ENCODE measurements around the gene MAP3K5. TPM values are rescaled to one million over a fixed set of nuclear protein-coding genes. Genes with fewer than 3 reads are reported as not detected.

MAP3K5 gene
- total and polyA plus RNA-seq, 7 donors = 7.4 to 17.8 (median 9.4) TPM

- Histone ChIP-seq H3K27ac (no peak overlapping the region), H3K4me1 (no peaks in the 10 kb centered on the region), H3K9me3 (no peaks in the 10 kb centered on the region), H3K27me3 (no peaks in the 10 kb centered on the region), H3K4me3 (no peak overlapping the region), H3K36me3 (peaks cover 0 to 5% (median 0%) of the 10 kb centered on the region in 4 donors)
- TF ChIP-seq POLR2A (IDR thresholded peaks at IDR 0.05) (no peak), CTCF (IDR thresholded peaks at IDR 0.05) (no peak), EP300 (IDR thresholded peaks at IDR 0.05) (no peak), POLR2AphosphoS5 (IDR thresholded peaks at IDR 0.05) (no peak)
- no peak for DNase-seq
- intact Hi-C loops (cut with DNase I) = no loop called here
- 97 to 98% methylated on average over 5 of the region's 5 CpGs for WGBS, 2 donors
Observed at GRCh38 chr6:136571065-136571464, 221.2 kb downstream of the MAP3K5 start.

- TF ChIP-seq EP300 (IDR thresholded peaks at IDR 0.05) = no peak
- no peak for TF ChIP-seq POLR2AphosphoS5 (IDR thresholded peaks at IDR 0.05)
- no peak for TF ChIP-seq POLR2A (IDR thresholded peaks at IDR 0.05)
- TF ChIP-seq CTCF (IDR thresholded peaks at IDR 0.05) = no peak
- WGBS, 2 donors = 22 to 72% methylated on average over 3 of the region's 3 CpGs
- Histone ChIP-seq H3K36me3 (peaks cover 0 to 5% (median 0%) of the 10 kb centered on the region in 4 donors), H3K9me3 (no peaks in the 10 kb centered on the region), H3K4me3 (no peak overlapping the region), H3K27ac (no peak overlapping the region), H3K4me1 (no peaks in the 10 kb centered on the region), H3K27me3 (no peaks in the 10 kb centered on the region)
- intact Hi-C loops (cut with DNase I) = no loop called here
- DNase-seq = no peak
Observed at GRCh38 chr6:136568129-136568528, 224.1 kb downstream of the MAP3K5 start.

GRCh38 chr6:136567688-136568087 lies 224.6 kb downstream of the MAP3K5 start:
- no peak overlapping the region for H3K4me3 ChIP-seq
- intact Hi-C loops (cut with DNase I) = no loop called here
- H3K9me3 ChIP-seq = no peaks in the 10 kb centered on the region
- H3K4me1 ChIP-seq = no peaks in the 10 kb centered on the region
- 79 to 90% methylated on average over 4 of the region's 4 CpGs for WGBS, 2 donors
- peaks cover 0 to 5% (median 0%) of the 10 kb centered on the region in 4 donors for H3K36me3 ChIP-seq
- no peak for DNase-seq
- TF ChIP-seq POLR2AphosphoS5 (IDR thresholded peaks at IDR 0.05) (no peak), CTCF (IDR thresholded peaks at IDR 0.05) (no peak), POLR2A (IDR thresholded peaks at IDR 0.05) (no peak), EP300 (IDR thresholded peaks at IDR 0.05) (no peak)
- H3K27ac ChIP-seq = no peak overlapping the region
- H3K27me3 ChIP-seq = no peaks in the 10 kb centered on the region

GRCh38 chr6:136566851-136567250 lies 225.4 kb downstream of the MAP3K5 start:
- Histone ChIP-seq H3K4me3 (no peak overlapping the region), H3K4me1 (no peaks in the 10 kb centered on the region), H3K36me3 (peaks cover 0 to 5% (median 0%) of the 10 kb centered on the region in 4 donors), H3K27me3 (no peaks in the 10 kb centered on the region), H3K27ac (no peak overlapping the region), H3K9me3 (no peaks in the 10 kb centered on the region)
- 17 to 30% methylated on average over 2 of the region's 2 CpGs for WGBS, 2 donors
- no peak for DNase-seq
- TF ChIP-seq CTCF (IDR thresholded peaks at IDR 0.05) = no peak
- no peak for TF ChIP-seq POLR2A (IDR thresholded peaks at IDR 0.05)
- no peak for TF ChIP-seq POLR2AphosphoS5 (IDR thresholded peaks at IDR 0.05)
- intact Hi-C loops (cut with DNase I) = no loop called here

GRCh38 chr6:136566007-136566487 lies 226.2 kb downstream of the MAP3K5 start:
- Histone ChIP-seq H3K36me3 (peaks cover 0 to 5% (median 0%) of the 10 kb centered on the region in 4 donors), H3K4me3 (no peak overlapping the region), H3K27ac (no peak overlapping the region), H3K27me3 (no peaks in the 10 kb centered on the region), H3K4me1 (no peaks in the 10 kb centered on the region), H3K9me3 (no peaks in the 10 kb centered on the region)
- WGBS, 2 donors = 17 to 58% methylated on average over 6 of the region's 6 CpGs
- TF ChIP-seq POLR2A (IDR thresholded peaks at IDR 0.05) (no peak), CTCF (IDR thresholded peaks at IDR 0.05) (no peak), POLR2AphosphoS5 (IDR thresholded peaks at IDR 0.05) (no peak), EP300 (IDR thresholded peaks at IDR 0.05) (no peak)
- intact Hi-C loops (cut with DNase I) = no loop called here
- DNase-seq = no peak

Measured in sigmoid colon (tissue), 7 donors.